Stimulated activated CD8-positive, alpha-beta memory T cell treated with anti-CD3 and anti-CD28 coated beads, Interleukin-7, amount 100 ng/mL, for 1 hour (primary cell): Measurements from ENCODE around the gene PIKFYVE.
"Not testable (repeated sequence)": the region's sequence is repeated elsewhere in the genome, so short reads cannot be mapped to it uniquely, and the experiment has no call there.

ENCODE experiments used
- DNase-seq, 2 donors: peaks; one replicate each; pipeline ENCODE4 v3.0.0-alpha.2; 2020; ENCODE audit warnings: low read depth in 2 of 2

Gene PIKFYVE

DNA sequence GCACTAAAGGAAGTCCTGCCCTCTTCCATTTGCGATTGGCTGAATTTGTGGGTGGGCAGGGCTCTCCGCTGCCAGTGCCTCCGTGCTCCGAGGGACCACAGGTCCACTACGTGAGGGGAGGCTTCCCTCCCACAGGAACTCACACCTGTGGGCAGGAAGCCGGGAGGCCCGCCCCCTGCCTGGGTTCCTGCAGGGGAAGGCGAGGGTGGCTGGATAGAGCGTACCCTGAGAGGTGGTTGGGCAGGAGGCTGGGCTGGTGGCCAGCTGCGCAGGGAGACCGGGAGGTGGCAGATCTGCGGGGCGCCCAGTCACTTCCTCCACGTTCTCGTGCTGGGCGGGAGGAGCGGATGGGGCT, 93.6 kb downstream of the PIKFYVE start:
- no peak for DNase-seq

DNA sequence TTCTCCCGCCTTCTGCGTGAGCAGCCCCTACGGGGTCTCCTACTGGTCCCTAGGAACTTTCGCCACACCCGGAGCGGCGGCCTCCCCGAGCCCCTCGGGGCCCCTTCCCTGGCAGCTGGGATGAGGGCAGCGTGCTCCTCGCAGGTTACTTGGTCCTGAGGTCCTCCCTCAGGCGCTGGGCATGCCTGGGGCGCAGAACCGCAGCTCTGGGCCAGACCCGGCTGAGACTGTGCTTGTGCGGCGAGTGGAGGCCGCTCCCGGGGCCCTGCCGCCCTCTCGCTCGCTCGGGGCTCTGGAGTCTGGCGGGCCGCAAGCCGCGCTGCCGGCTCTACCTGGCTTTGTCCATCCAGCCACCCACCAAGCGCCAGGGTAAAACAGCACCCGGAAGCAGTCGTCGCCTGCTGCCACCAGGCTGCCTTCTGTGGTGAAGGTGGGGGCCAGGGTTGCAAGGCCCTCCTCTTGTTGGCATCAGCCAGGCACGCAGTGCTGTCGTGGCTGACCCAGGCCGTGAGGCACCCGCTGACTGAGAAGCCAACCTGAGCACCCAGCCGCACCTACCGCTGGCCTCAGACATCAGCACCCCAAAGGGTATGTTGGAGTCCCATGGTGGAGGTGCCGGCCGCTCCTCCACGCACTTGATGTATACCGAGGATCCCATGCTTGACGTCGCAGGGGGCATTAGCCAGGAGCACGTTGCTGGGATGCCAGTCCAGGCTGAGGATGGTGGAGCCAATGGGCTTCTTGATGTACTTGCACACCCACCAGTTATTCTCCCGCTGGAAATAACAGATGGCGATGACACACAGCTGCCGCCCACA, 94.4 kb downstream of the PIKFYVE start:
- DNase-seq, result no peak

DNA sequence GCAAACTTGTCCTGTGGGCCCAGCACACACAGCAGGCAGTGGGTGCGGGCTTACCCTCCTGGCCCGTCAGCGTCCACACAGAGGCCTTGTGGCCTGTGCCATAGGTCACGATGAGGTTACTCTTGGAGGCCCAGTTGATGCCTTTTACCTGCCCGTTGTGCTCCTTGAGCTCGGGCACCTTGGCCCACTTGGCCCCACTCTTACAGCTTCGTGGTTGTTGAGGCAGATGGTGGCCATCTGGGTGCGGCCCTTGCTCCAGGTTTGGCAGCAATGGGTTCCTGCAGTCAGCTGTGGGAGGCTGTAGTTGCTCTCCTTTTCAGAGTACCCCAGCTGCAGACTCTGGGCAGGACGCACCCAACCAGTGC, 95.0 kb downstream of the PIKFYVE start:
- no peak for DNase-seq

DNA sequence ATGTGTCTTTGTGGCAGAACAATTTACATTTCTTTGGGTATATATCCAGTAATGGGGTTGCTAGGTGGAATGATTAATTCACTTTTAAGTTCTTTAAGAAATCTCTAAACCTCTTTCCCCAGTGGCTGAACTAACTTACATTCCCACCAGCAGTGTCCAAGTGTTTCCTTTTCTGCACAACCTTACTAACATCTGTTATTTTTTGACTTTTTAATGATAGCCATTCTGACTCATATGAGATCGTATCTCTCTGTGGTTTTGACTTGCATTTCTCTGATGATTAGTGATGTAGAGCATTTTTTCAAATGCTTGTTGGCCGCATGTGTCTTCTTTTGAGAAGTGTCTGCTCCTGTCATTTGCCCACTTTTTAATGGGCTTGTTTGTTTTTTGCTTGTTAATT, 97.4 kb downstream of the PIKFYVE start:
- no peak for DNase-seq

DNA sequence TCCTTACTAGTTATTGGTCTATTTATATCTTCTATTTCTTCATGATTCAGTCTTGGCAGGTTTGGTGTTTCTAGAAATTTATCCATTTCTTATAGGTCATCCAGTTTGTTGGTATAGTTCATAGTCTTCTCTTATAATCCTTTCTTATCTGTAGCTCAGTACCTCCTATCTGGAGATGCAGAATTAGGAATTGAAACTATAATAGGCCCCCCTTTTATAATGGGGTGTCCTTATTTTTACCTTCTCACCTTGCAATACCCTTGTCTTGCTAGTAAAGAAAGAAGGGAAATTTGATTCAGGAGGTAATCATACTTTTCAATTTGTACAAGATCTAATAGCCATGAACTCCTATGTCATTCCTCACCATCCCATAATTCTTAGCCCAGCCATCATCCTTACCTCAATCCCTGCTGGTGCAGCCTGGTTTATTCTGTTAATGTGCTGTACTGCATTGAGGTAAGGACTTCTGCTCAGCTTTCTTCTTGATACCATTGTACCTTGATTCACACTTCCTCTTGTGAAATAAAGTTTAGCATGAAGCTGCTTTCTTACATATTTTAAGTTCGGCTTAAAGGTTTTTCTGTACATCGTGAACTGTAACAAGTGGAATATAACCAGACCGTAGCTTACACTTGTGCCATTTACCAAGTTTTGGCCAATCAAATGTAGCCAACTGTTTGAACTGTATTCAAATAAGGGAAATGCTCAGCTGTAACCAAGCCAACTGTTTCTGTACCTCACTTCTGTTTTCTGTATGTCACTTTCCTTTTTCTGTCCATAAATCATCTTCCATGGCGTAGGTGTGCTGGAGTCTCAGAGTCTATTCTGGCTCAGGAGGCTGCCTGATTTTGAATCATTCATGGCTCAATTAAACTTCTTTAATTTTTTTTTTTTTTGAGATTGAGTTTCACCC, 100.4 kb downstream of the PIKFYVE start:
- no peak for DNase-seq

DNA sequence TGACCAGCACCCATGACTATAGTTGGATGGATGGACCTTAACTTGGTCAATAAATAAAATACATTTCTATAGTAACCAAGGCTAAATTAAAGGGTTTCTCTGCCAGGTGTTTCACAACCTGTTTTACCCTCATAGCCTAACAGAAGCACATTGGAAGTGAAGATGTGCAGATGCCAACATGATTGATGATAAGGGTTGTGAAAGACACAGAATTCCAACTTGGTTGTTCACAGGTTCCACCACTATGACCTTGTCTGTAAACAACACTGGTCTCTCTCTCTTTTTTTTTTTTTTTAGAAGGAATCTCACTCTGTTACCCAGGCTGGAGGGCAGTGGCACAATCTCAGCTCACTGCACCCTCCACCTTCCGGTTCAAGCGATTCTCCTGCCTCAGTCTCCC, 103.0 kb downstream of the PIKFYVE start:
- no peak for DNase-seq

DNA sequence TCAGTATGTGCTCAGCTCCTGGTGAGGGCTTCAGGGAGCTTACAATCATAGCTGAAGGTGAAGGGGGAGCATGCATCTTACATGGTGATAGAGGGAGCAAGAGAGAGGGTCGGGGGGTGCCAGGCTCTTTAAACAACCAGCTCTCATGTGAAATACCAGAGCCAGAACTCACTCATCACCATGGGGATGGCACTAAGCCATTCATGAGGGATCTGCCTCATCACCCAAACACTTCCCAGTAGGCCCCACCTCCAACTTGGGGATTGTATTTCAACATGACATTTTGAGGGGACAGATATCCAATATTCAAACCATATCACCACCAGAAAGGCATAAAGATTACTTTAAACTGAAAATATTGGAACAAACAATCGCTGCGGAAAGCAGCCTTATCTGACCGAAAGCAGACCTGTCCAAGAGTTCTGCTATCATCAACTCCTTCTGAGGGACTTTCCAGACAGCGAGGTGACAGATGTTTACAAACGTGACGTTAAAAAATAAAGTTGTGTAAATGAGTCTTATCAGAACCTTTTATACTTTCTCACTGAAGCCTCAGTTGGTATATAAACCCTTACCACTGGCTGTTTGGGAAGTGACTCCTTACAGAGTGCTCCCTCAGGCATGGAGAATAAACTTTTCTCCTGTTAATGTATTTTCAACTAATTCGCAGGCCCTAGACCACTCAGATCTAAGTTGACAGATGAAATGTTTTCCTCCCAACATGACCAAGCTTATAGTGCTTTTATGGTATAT, 105.0 kb downstream of the PIKFYVE start:
- DNase-seq, result no peak

DNA sequence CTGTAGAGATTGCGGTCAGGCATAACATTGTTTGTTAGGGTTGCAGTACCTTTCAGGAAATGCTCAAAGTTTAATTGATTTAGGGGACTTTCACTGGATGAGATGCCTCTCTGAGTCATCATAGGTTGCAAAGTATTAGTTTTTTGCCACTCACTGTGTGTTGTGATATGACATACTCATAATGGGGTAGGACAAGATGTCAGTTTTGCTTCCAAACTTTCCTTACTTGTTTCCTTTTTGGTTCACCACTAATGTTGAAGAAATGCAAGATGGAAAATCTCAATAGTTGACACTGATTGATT, 105.5 kb downstream of the PIKFYVE start:
- DNase-seq, result no peak

DNA sequence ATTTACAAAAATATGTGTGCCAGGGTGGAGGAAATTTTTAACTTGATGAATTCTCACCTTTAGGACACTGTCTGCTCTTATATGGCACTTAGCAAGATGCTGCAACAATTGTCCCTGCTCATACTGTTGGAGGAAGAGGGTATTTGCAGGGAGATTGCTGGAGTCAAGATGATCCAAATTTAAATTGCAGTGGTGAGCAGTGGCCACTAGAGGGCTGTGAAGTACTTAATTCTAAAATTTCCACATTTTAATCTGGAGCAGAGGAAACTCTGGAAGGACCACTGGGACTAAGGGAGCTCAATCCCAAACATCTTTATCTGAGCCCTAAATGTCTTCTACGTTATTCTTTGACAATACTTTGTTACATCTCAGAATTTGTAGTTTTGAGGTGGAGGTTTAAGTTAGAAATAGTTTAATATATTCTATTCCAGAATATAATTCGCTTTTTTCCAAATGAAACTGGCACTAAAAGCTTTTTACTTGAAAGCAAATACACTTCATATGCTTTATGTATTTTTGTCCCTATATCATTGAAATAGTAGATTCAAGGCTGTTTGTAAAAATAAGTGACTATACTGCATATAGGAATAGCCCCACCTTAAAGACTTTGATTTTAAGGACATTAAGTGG, 107.5 kb downstream of the PIKFYVE start:
- DNase-seq, result no peak

DNA sequence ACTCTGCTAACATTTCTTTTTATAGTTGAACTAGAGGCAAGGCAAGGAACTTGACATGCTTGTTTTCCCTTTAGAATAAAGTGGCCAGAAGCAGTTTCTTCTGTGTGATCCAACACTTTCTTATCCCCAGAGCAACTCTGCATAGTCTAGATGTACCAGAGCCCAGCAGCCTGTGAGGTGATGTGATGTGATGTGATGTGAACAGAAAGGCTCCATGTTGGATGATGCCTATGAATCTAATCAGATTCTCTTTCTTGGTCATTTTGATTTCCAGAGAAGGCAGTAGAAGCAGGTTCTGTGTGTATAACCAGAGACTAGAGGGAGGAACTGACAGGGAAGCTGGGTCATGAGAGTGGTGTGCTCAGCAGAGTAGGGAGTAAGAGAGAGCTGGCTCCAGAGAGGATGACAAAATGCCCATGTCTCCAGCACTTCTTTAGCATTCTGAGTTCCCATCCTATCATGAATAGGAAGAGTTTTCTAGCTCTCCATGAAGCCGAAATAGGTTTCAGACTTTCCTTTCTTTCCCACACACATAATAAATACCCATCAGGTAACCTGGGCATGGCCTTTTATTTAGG, 109.5 kb downstream of the PIKFYVE start:
- no peak for DNase-seq

DNA sequence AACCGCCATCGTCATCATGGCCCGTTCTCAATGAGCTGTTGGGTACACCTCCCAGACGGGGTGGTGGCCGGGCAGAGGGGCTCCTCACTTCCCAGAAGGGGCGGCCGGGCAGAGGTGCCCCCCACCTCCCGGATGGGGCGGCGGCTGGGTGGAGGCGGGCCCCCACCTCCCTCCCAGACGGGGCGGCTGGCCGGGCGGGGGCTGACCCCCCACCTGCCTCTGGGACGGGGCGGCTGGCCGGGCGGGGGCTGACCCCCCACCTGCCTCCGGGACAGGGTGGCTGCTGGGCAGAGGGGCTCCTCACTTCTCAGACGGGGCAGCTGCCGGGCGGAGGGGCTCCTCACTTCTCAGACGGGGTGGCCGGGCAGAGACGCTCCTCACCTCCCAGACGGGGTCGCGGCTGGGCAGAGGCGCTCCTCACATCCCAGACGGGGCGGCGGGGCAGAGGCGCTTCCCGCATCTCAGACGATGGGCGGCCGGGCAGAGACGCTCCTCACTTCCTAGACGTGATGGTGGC, 111.3 kb downstream of the PIKFYVE start:
- not testable (repeated sequence) for DNase-seq

DNA sequence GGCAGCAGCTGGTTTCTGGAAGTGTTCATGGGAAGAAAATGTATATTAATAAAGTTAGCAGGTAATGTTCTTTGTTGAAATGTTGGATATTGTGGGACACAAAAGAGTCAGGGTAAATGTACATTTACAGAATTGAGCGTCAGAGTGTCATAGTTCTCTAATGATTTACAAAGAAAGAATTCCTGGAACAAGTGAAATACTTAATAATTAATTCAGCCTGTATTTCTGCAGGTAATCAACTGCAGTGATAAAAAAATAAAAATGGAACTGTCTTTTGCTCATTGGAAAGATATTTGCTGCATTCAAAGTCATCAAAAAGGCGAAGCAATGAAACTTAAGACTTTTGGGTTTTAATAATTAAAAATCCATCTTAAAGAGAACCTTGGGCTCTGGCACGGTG, 113.1 kb downstream of the PIKFYVE start:
- no peak for DNase-seq

DNA sequence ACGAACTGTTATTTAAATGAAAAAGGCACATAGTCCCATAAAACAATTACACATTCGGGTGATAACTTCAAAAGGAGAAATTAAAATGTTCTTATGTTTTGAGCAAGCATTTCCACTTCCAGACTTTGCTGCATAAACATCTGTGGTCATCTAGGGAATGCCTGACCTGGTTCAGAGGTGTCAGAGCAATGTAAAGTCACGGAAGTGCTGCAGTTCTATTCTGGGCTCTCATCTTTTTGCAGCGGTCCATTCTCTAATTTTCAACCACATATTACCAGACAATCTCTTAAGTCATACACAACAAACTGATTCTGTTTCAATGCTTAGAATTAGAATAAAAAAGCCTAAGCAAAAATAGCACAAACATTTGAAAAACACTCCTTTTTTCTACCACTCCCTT, 118.6 kb downstream of the PIKFYVE start:
- no peak for DNase-seq

DNA sequence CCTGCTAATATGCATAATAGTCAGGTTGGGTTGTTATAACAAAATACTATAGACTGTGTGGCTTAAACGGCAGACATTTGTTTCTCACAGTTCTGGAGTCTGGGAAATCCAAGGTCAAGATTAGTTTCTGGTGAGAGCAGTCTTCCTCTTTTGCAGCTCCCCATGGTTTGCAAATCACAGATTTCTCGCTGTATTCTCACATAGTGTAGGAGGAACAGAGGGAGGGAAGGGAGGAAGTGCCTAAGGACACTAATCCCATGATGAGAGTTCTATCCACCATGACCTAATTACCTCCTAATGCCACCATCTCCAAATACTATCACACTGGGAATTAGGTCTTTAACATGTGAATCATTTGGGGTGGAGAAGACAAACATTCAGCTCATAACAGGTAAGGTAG, 120.5 kb downstream of the PIKFYVE start:
- no peak for DNase-seq

DNA sequence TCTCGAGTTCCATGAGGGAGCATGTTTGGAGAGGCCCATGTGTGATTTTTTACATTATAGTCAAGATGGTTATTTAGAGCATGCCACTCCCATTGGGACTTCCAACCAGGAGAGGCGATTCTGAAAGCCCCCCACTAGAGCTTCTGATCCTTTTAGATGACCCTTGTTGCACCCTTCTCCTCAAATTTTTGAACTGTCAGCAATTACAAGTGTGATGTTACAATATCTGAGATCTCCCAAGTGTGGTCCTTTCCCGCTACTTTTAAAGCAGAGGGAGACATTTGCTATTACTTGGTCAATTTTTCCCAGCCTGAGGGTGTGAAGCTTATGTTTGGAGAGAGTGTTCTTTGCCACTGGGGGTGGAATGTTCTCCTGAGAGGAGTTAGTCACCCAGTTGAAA, 123.9 kb downstream of the PIKFYVE start:
- no peak for DNase-seq

DNA sequence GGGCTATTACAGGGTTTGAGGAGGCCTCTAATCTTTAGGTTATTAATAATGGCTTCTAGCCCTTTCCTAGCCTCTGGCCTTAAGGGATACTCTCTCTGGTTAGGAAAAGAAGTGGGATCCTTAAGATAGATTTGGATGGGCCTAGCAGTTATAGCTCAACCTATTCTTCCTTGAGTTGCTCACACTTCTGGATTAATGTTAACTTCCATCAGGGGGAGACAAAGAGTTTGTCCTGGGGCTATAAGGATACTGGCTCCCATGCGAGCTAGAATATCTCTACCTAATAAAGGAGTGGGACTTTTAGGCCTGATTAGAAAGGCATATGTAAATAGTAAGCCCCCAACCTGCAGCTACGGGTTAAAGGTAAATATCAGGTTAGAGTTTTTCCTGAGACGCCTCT, 126.2 kb downstream of the PIKFYVE start:
- DNase-seq, result no peak

DNA sequence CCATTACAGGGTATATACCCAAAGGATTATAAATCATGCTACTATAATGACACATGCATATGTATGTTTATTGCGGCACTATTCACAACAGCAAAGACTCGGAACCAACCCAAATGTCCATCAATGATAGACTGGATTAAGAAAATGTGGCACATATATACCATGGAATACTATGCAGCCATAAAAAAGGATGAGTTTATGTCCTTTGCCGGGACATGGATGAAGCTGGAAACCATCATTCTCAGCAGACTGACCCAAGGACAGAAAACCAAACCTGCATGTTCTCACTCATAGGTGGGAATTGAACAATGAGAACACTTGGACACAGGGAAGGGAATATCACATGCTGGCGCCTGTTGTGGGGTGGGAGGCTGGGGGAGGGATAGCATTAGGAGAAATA, 130.7 kb downstream of the PIKFYVE start:
- DNase-seq, result not testable (repeated sequence)

DNA sequence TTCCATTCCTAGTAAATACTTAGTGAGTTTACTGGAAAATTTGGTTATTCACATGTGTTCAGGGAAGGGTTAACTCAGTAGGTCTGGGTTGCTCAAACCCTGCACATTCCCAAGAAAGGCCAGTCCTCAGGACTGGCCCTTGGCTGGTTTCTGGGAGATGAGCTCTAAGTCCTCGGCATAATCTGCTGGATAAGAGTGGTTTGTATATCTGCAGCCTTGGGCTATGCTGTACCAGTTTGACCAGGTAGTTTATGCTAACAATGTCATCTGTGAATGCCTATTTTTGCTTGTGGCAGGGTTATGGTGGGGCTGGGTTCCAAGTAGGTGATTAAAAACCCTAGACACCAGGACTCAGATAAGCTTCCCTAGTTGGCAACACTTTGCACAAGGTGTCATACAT, 133.1 kb downstream of the PIKFYVE start:
- DNase-seq, result no peak

DNA sequence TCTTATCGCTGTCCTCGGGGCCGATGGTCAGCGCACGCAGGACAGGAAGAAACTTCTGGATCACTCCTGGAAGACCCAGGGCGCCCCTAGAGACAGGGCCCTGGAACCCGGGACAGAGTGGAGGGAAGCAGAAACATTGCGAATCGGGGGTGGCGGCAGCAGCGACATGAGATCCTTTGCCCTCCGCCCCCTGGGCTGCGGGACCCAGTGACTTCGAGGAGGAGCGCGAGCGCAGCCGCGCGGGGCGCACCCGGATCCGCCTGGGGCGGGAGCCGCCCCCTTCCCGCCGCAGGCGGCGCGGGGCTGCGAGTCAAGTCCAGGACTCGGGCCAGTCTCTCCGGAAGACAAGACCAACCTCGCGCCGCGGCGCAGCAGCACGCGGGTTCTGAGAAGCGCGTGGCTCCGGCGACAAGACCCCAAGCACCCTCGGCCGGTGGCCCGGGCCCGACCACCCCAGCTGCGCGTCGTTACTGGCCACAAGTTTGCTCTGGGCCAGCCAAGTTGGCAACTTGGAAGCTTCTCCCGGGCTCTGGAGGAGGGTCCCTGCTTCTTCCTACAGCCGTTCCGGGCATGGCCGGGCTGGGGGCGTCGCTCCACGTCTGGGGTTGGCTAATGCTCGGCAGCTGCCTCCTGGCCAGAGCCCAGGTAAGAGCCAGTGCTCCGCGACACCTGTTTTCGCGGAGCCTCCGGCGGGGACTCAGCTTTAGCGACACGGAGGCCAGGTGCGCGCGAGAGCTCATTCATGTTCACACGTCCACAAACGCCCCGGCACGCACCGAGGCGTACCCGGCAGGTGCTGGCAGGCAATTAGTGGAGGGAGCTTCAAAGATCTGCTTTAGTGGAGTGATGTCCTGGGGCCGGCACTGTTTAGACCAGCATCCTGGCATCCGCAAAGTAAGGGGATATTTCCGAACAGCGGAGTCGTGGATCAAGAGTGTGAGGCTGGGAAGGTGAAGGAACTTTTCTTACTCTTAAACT, 140.7 kb downstream of the PIKFYVE start, which contains the start of gene PTH2R:
TSS of gene PTH2R (plus strand) at position 319 of the 978 bp plus-strand sequence. CDS start at position 571, 252 bp downstream.
- DNase-seq, result no peak

DNA sequence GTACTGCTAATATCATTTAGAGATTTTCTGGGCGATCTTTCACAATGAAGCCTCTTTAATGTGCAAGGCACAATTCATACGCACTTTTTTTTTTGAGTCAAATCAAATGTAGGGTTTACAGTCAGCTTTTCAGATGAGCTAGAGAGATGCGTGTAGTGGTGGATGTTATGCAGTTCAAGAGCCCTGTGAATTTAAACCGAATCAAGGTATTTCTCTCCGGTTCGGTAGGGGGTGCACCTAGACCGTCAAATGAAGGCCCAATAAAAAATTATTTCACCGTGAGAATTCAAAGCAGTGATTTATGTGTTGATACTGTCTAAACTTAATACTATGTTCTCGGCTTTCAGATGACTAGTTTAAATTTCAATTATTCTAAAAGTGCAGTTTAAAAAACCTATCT, 141.6 kb downstream of the PIKFYVE start:
- no peak for DNase-seq
